PC-9 (cell line): Measurements from ENCODE around the gene MYOZ2. TPM values are rescaled to one million over a fixed set of nuclear protein-coding genes. Genes with fewer than 3 reads are reported as not detected.

Experiments
- BruUV-seq: library from RNA; stranded (reverse); fragments of 400-500 nt; replicated peaks from 2 replicates; lab custom pipeline; 2021; lab: Mats Ljungman, UMichigan
- CTCF ChIA-PET: fragments of 300-600 bp; sonication (Branson Sonifier 250); formaldehyde crosslinking; loops from one replicate; lab custom pipeline; 2022; ENCODE audit warnings: antibody characterized with exemption; lab: Charles Lee
- POLR2A ChIA-PET: fragments of 300-600 bp; sonication (Branson Sonifier 250); formaldehyde crosslinking; loops from one replicate; lab custom pipeline; 2022; ENCODE audit warnings: antibody characterized with exemption; ENCODE audit not compliant: unreplicated experiment; lab: Charles Lee
- DNase-seq, 2 experiments: peaks; one replicate each; pipeline versions ENCODE4 v3.0.0 to v3.0.0-alpha.2; 2015 to 2022; ENCODE audit warnings: mixed read lengths in 1 of 2
- H2AFZ ChIP-seq: fragments of 200-600 bp; sonication (generic); 2 replicates; pipeline ENCODE4 v1.8.1; 2017; ENCODE audit warnings: antibody characterized with exemption
- H3F3A ChIP-seq: fragments of 200-600 bp; sonication (generic); 2 replicates; pipeline ENCODE4 v1.8.1; 2017; ENCODE audit warnings: antibody characterized with exemption, mild to moderate bottlenecking, low read depth; ENCODE audit not compliant: insufficient read depth
- H3K27ac ChIP-seq: fragments of 200-600 bp; sonication (generic); 2 replicates; pipeline ENCODE4 v1.6.1; 2016; ENCODE audit warnings: mixed run types
- H3K27me3 ChIP-seq: fragments of 200-600 bp; sonication (generic); 2 replicates; pipeline ENCODE4 v1.6.1; 2016; ENCODE audit warnings: low read depth, mixed run types; ENCODE audit not compliant: insufficient read depth
- H3K36me3 ChIP-seq: fragments of 200-600 bp; sonication (generic); 2 replicates; pipeline ENCODE4 v1.6.1; 2016; ENCODE audit warnings: low read depth, mixed run types
- H3K4me1 ChIP-seq: fragments of 200-600 bp; sonication (generic); replicated peaks from 2 replicates; pipeline ENCODE4 v1.6.1; 2016; ENCODE audit warnings: mixed run types; ENCODE audit not compliant: insufficient read depth
- H3K4me2 ChIP-seq: fragments of 200-600 bp; sonication (generic); 2 replicates; pipeline ENCODE4 v1.6.1; 2017; ENCODE audit warnings: mixed run types
- H3K4me3 ChIP-seq: fragments of 200-600 bp; sonication (generic); 2 replicates; pipeline ENCODE4 v1.6.1; 2016; ENCODE audit warnings: mixed run types
- H3K79me2 ChIP-seq: fragments of 200-600 bp; sonication (generic); 2 replicates; pipeline ENCODE4 v1.6.1; 2017; ENCODE audit warnings: low read depth, mixed run types
- H3K9me2 ChIP-seq: fragments of 200-600 bp; sonication (generic); 2 replicates; pipeline ENCODE4 v1.8.1; 2017; ENCODE audit warnings: mild to moderate bottlenecking; ENCODE audit not compliant: insufficient read depth
- H3K9me3 ChIP-seq: fragments of 200-600 bp; sonication (generic); 2 replicates; pipeline ENCODE4 v1.8.1; 2016; ENCODE audit warnings: low read depth; ENCODE audit not compliant: insufficient read depth
- H4K20me1 ChIP-seq: fragments of 200-600 bp; sonication (generic); 2 replicates; pipeline ENCODE4 v1.8.1; 2017; ENCODE audit not compliant: insufficient read depth
- CTCF ChIP-seq: fragments of 200-600 bp; sonication (generic); conservative IDR thresholded peaks from 2 replicates; pipeline ENCODE4 v1.6.1; 2017; ENCODE audit warnings: mixed run types, antibody characterized with exemption, mild to moderate bottlenecking, moderate library complexity
- EZH2 ChIP-seq: fragments of 200-600 bp; sonication (generic); IDR thresholded peaks from 2 replicates; pipeline ENCODE4 v1.8.0; 2017; ENCODE audit warnings: antibody characterized with exemption, low read depth
- intact Hi-C: fragments of 100-400 bp; cut with micrococcal nuclease; formaldehyde crosslinking; loops from one replicate; pipeline ENCODE4 v1.10.0; 2022; ENCODE audit not compliant: unreplicated experiment
- total RNA-seq: library from RNA; stranded (reverse); gene quantifications from 2 replicates; pipeline ENCODE4 v1.2.3, GENCODE V29; 2021

Gene MYOZ2
- total RNA-seq, 1 experiment from 2014 or later, result not detected

DNA sequence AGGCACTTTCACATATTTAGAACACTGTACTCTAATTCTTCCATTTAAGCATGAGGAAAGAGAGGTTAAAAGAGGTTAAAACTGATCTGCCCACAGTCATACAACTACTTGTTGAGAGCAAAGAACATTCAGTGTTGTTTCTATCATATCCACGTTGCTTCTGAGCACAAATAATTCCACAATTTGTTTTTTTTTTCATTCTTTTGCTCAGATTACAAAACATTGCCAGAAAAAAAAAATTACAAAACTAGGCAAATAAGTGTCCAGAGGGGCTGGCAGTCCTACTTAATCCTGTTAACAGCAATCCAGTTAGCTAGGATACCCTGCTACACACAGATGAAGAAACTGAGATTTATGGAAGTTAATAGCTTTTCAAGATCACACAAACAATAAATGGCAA is 70.5 kb downstream of the MYOZ2 start:
- Histone ChIP-seq H3K9me3 (no peaks in the 10 kb centered on the region; the same call in 1 of the 2 replicates), H4K20me1 (no peaks in the 10 kb centered on the region), H3K79me2 (peaks cover 4% of the 10 kb centered on the region; the same call in 1 of the 2 replicates), H3K36me3 (no peaks in the 10 kb centered on the region), H3K4me1 (peaks cover 25% of the 10 kb centered on the region), H3F3A (peaks cover 9% of the 10 kb centered on the region), H3K27me3 (no peaks in the 10 kb centered on the region), H2AFZ (no peak overlapping the region), H3K4me2 (no peak overlapping the region), H3K4me3 (no peak overlapping the region), H3K27ac (no peak overlapping the region), H3K9me2 (no peaks in the 10 kb centered on the region)
- POLR2A ChIA-PET, result no interaction called here
- intact Hi-C loops, result no loop called here
- TF ChIP-seq EZH2 (no peak), CTCF (no peak)
- no peak for DNase-seq
- CTCF ChIA-PET, result no interaction called here
- BruUV-seq, result no TSS peak

- intact Hi-C loops, result no loop called here
- Histone ChIP-seq H3K9me2 (no peaks in the 10 kb centered on the region), H3K9me3 (no peaks in the 10 kb centered on the region; the same call in 1 of the 2 replicates), H3K79me2 (peaks cover 8% of the 10 kb centered on the region; the same call in 1 of the 2 replicates), H3K36me3 (no peaks in the 10 kb centered on the region), H3K27ac (no peak overlapping the region), H4K20me1 (no peaks in the 10 kb centered on the region), H3K4me3 (no peak overlapping the region), H3F3A (peaks cover 15% of the 10 kb centered on the region), H2AFZ (no peak overlapping the region), H3K4me1 (peaks cover 30% of the 10 kb centered on the region), H3K27me3 (no peaks in the 10 kb centered on the region), H3K4me2 (no peak overlapping the region)
- BruUV-seq, result no TSS peak
- TF ChIP-seq EZH2, result no peak
- no peak for TF ChIP-seq CTCF
- DNase-seq, result no peak
- POLR2A ChIA-PET, result no interaction called here
- CTCF ChIA-PET, result no interaction called here
Measured at GRCh38 chr4:119207051-119207450, 71.4 kb downstream of the MYOZ2 start.

DNA sequence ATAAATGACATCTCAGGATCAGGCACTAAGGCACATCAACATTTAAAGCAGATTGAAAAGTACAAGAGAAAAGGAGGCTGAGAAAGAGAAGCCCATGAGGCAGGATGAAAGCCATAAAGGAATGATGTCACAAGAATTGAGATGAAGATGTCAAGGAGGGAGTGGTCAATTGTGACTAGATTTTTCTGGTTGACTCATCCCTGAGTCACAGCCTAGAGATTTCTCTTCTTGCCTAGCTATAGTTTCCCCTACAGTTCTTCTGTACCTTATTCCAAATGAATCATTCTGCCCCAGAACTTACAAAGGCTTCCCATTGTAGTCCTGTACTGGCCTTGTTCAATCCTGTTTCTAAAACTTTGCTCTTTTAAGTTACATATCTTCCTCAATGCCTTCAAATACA is 73.4 kb downstream of the MYOZ2 start:
- Histone ChIP-seq H3F3A (peaks cover 20% of the 10 kb centered on the region), H2AFZ (no peak overlapping the region), H3K4me1 (peaks cover 30% of the 10 kb centered on the region), H4K20me1 (no peaks in the 10 kb centered on the region), H3K79me2 (peaks cover 13% of the 10 kb centered on the region), H3K9me2 (no peaks in the 10 kb centered on the region), H3K36me3 (no peaks in the 10 kb centered on the region), H3K27ac (peak overlapping the region; percentile 87), H3K9me3 (no peaks in the 10 kb centered on the region; the same call in 1 of the 2 replicates), H3K4me2 (peak overlapping the region; percentile 40), H3K27me3 (no peaks in the 10 kb centered on the region), H3K4me3 (no peak overlapping the region)
- TF ChIP-seq EZH2 (no peak), CTCF (no peak)
- intact Hi-C loops, result no loop called here
- ChIA-PET POLR2A (interaction anchor here (0.5 to 0.7 kb wide), 4 partner anchors 45 to 521 kb away, joined by 3 to 5 read pairs (median 3); no protein-coding TSS in a partner anchor), CTCF (no interaction called here)
- peak; percentile 25 to 71 for DNase-seq
- BruUV-seq, result no TSS peak
